NCI-H2227 treated with DMSO at 0.1 percent for 48 hours (cell line): ENCODE data around the gene FAM114A1.
"Not testable (repeated sequence)": the region's sequence is repeated elsewhere in the genome, so short reads cannot be mapped to it uniquely, and the experiment has no call there.

Source experiments
- DNase-seq: peaks from one replicate; lab custom pipeline; 2025; lab: John Stamatoyannopoulos, UW

The FAM114A1 gene

GRCh38 chr4:38935391-38936073 is 67.9 kb downstream of the FAM114A1 start:
- DNase-seq, result no peak

DNA sequence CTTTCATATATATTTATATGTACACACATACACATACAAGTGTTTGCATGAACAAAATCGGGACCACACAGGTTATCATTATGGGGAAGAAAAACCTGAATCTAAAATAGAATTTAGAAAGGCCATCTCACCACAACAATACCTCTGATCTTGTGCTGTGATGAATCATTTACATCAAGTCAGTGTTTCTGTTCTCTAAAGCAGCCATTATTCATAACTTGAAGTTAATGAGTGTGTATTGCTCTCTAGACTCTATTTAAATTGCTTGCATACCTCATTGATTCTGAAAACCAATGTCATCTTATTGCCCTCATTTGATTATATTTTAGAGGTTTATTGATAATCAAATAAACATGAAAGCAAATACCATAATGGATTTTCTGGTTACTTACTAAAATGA is 71.6 kb downstream of the FAM114A1 start:
- DNase-seq, result no peak

GRCh38 chr4:38940476-38940875 is 72.9 kb downstream of the FAM114A1 start:
- no peak for DNase-seq

DNA sequence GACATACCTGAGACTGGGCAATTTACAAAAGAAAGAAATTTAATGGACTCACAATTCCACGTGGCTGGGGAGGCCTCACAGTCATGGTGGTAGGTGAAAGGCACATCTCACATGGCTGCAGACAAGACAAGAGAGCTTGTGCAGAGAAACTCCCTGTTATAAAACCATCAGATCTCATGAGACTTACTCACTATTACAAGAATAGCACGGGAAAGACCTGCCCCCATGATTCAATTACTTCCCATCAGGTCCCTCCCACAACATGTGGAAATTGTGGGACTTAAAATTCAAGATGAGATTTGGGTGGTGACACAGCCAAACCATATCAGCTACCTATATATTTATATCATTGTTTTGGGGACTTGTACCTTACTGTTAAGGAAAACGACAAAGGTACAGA is 74.3 kb downstream of the FAM114A1 start:
- DNase-seq, result not testable (repeated sequence)

- no peak for DNase-seq
Measured at GRCh38 chr4:38943343-38943742, 75.7 kb downstream of the FAM114A1 start.

GRCh38 chr4:38944440-38944839 is 76.8 kb downstream of the FAM114A1 start:
- no peak for DNase-seq

DNA sequence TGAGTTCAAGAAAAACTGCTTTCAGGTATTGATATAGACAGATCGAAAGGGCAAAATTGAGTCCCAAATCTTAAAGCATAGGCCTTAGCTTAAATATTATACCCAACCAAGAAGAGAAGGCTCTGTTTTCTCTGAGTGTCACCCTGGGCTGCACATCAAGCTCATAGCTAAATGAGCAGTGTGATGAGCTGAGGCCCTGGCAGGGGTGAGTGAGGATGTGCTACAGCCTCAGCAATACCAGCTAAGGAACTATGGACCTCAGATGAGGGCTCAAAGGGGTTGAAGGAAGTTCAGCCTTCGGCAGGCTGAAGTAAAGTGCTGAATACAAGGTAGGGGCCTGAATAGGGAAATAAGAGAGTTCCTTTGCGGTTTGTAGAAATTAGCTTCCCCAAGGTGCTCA is 79.3 kb downstream of the FAM114A1 start:
- DNase-seq, result no peak

- DNase-seq, result no peak
Measured at GRCh38 chr4:38948551-38948950, 80.9 kb downstream of the FAM114A1 start.

DNA sequence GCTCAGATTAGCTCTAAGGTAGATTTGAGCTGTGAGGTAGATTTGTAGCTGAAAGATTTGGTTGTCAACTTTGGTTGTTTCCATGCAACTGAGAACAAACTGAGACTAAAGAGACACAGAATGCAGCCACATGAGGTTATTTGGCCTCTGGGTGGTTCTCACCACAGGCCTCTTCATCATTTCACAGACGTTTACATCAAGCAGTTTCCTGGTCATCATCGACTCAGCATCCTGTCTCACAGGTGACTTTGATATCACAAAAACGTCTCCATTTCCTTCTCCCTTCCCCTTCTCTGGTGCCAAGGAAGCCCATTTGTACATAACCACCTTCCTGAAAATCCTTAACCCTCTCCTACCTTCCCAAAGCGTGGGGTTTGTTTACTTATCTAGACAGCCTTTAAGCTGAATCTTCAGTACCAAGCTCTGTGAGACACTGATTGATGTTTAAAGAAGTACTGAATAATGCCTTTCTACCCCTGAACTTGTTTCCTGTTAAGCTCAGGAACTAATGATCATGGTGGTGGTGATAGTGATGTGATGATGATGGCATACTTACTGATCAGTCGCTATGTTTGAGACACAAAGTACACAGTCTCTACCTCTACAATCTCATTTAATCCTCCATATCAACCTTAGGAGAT is 81.9 kb downstream of the FAM114A1 start:
- DNase-seq, result no peak

GRCh38 chr4:38950159-38950558 is 82.6 kb downstream of the FAM114A1 start:
- no peak for DNase-seq

DNA sequence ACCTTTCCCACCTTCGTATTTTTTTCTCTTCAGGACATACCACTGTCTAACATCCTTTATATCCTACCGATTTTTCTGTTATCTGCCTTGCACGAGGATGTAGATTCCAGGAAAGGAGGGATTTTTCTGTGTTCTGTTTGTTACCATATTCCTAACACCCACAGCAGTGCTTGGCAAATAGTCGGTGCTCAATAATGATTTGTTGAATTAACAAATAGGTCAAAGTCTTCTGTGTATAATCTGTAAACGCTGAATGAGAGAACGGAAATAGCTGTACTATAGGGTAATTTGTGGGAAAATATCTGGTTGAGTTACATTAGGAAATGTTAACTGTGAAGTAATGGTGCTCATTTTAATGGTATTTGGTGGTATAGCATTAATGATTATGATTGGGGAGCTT is 83.1 kb downstream of the FAM114A1 start:
- no peak for DNase-seq

- no peak for DNase-seq
Measured at GRCh38 chr4:38951598-38951997, 84.0 kb downstream of the FAM114A1 start.

GRCh38 chr4:38952017-38952416 is 84.4 kb downstream of the FAM114A1 start:
- DNase-seq, result no peak

DNA sequence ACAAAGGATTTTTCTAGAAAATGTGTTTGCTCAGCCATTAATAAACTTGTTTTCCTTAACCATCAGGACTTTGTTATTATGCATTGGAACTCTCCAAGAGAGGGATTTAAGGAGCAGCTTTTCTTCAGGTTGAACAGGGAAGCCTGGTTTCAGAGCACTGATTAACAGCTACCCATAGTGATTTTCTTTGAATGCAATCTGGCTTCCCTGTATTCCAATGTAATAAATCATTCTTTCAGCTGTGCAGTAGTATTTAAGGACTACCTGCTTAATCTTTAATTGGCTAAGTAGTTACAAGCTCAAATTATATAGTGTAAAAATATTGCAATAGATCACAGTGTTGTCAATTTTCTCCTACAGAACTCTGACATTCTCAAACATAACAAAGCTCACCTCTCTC is 87.1 kb downstream of the FAM114A1 start:
- peak; percentile 32 for DNase-seq

GRCh38 chr4:38955957-38956356 is 88.4 kb downstream of the FAM114A1 start:
- no peak for DNase-seq

DNA sequence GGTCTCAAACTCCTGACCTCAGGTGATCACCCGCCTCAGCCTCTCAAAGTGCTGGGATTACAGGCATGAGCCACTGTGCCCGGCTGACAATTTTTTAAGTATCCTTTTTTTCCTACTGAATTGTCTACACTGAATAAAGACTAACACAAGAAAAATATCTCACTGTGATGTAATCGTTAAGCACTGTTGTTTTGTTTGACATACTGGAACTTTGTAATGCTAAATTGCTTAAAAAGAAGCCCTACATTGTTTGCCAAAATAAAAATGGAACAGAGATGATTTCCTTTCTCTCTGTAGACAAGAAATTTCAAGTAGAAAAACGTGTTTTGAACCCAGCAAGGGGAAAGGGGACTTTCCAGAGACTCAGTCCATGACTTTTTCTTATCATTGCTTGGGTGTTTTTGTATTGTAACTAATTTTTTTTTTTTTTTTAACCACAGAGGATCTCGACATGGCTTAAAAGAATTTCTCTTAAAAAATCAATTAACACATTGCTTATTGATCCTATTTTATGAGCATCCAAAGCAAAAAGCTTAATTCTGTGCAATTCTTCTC is 89.7 kb downstream of the FAM114A1 start:
- DNase-seq, result no peak

DNA sequence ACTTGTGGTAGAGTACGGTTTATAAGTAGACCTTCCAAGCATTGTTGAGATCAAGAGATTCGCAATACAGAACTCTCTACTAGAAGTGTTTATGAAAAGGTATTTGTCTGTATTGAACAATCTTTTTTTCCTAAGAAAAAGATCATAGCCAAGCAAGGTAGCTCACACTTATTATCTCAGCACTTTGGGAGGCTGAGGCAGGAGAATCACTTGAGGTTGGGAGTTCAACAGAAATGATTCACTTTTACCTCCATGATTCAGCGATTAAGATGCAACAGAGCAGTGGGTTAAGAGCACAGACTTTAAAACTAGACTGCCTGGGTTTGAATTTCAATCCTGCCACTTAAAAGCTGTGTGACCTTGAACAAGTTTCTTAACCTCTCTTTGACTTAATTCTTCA is 90.3 kb downstream of the FAM114A1 start:
- no peak for DNase-seq

DNA sequence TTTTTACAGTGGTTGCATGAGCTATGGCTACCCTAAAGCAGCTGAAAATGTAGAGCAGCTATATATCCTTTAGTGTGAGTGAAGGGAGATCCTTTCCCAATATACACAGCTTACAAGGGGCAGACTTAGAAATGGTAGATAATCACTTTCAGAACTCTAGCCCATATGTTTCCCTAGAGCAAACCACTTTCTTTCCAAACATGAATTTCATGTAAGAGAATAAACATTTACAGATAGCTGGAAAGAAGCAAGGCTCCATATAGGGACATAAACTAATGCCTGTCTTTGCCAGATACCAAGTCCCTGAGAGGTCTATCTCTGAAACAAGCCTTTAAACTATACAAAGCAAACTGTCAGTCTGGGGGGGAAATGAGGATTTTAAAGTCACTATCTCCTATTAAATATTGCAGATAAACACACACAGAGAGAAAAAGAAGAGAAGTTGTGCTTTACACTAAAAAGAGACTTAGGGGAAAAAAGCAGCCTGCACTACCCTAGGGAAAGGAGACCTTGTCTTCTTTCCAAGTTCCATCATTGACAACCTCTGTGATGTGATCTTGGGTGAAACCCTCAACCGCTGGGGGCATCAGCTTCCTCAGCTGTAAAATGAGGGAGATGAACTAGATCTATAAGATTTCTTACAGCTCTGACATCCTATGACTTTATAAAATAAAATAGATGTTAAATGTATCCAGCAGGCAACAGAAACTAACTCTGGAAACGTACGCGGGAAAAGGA is 91.0 kb downstream of the FAM114A1 start:
- no peak for DNase-seq

DNA sequence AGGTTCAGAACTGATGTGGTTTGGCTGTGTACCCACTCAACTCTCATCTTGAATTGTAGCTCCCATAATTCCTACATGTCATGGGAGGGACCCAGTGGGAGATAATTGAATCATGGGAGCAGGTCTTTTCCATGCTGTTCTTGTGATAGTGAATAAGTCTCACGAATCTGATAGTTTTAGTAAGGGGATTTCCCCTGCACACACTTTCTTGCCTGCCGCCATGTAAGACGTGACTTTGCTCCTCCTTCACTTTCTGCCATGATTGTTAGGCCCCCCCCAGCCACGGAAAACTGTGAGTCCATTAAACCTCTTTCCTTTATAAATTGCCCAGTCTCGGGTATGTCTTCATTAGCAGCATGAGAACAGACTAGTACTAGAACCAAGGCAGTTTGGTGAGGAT is 91.6 kb downstream of the FAM114A1 start:
- not testable (repeated sequence) for DNase-seq

GRCh38 chr4:38964942-38965775 is 97.6 kb downstream of the FAM114A1 start:
- no peak for DNase-seq

DNA sequence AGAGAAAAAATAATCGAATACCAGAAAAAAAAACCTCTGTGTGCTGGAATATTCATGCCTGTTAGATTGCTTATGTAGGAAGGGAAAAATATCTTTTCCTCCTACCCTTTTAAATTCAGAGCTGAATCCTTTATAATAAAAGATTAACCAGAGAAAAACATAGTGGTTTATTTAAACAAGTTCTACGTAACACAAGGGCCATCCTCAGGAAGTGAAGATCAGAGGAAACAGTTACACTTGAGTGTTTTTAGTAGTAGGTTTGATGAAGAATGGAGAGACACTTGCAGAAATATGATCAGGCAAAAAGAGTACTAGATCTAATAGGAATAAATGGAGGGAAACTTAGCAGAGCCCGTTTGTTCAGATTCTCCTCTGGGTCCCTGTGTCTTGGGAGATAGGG is 98.3 kb downstream of the FAM114A1 start:
- no peak for DNase-seq
